IPS-20b (cell line): ENCODE measurements around the gene CTRB1.
"Not testable (repeated sequence)": the region's sequence is repeated elsewhere in the genome, so short reads cannot be mapped to it uniquely, and the experiment has no call there.

Experiments
- H3K27ac ChIP-seq: one replicate; pipeline ENCODE4 v1.5.1; 2013; ENCODE audit warnings: low read length
- H3K27me3 ChIP-seq: 2 replicates; pipeline ENCODE4 v1.6.1; 2013; ENCODE audit warnings: mild to moderate bottlenecking, low read length, inconsistent platforms; ENCODE audit not compliant: insufficient read depth
- H3K36me3 ChIP-seq: 2 replicates; pipeline ENCODE4 v1.6.1; 2013; ENCODE audit warnings: low read depth, mild to moderate bottlenecking, inconsistent platforms, low read length, moderate library complexity; ENCODE audit not compliant: insufficient read depth
- H3K4me1 ChIP-seq: 2 replicates; pipeline ENCODE4 v1.6.1; 2013; ENCODE audit warnings: mild to moderate bottlenecking, control low read depth, inconsistent platforms, low read length, moderate library complexity; ENCODE audit not compliant: insufficient read depth
- H3K4me3 ChIP-seq: 2 replicates; pipeline ENCODE4 v1.5.1; 2013; ENCODE audit warnings: mild to moderate bottlenecking, low read length, inconsistent platforms
- H3K9ac ChIP-seq: 2 replicates; pipeline ENCODE4 v1.6.1; 2013; ENCODE audit warnings: low read depth, mild to moderate bottlenecking, inconsistent platforms, low read length, moderate library complexity
- H3K9me3 ChIP-seq: 2 replicates; pipeline ENCODE4 v1.6.1; 2013; ENCODE audit warnings: mild to moderate bottlenecking, low read depth, low read length, inconsistent platforms; ENCODE audit not compliant: insufficient read depth

CTRB1 gene

DNA sequence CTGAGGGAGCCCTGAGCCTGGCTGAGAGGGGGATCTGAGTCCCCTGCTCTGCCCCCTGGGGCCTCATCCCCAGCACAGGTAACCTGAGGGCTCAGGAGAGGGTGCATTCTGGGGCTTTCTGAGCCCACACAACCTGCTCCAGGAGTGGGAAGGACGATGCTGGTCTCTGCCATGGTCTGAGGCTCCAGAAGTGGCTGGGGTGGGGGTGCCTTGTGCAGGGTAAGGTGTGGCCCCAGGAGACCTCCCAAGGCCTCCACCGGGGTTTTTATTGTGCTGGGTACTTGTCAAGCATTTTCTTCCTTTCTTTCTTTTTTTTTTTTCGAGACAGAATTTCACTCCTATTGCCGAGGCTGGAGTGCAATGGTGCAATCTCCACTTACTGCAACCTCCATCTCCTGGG lies 300 bp downstream of the CTRB1 start:
- Histone ChIP-seq H3K4me1 (no peaks in the 10 kb centered on the region), H3K9me3 (no peaks in the 10 kb centered on the region), H3K27me3 (no peaks in the 10 kb centered on the region), H3K9ac (no peak overlapping the region), H3K27ac (no peak overlapping the region), H3K4me3 (no peak overlapping the region), H3K36me3 (no peaks in the 10 kb centered on the region)

DNA sequence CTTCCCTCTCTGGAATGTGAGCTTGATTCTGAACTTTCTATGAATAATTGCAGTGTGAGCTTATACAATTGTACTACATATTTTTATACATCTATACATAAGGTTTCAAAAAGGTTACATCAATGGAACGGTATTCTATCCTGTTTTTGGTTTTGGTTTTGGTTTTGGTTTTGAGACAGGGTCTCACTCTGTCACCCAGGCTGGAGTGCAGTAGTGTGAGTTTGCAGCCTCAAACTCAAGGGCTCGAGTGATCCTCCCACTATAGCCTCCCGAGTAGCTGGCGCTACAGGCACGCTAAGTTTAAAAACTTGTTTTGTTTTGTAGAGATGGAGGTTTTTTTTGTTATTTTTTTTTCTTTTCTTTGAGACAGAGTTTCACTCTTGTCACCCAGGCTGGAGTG lies 1.1 kb downstream of the CTRB1 start:
- Histone ChIP-seq H3K27me3 (no peaks in the 10 kb centered on the region), H3K4me3 (no peak overlapping the region), H3K4me1 (no peaks in the 10 kb centered on the region), H3K9me3 (no peaks in the 10 kb centered on the region), H3K9ac (no peak overlapping the region), H3K36me3 (no peaks in the 10 kb centered on the region), H3K27ac (no peak overlapping the region)

DNA sequence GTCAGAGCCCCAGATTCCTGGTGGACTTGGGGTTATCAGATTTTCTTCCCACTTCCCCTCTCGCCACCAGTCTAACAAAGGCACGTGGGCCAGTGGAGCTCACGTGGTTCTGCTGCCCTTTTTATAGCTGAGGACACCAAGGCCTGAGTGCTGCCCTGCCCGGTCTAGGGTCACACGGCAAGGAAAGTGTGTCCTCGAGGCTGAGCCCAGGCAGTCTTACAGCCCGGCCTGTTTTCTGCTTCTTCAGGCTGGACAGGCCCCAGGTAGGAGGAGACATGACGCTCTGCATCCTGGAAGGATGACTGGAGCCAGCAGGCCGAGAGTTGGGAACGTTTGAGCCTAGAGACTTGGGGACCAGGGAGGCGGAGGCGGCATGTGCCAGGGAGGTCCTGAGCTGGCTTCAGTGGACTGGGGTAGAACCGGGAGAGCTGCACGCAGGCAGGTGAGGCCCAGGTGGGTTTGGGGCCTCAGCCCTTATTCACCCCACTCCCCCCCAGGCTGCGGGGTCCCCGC lies 3.5 kb downstream of the CTRB1 start:
- Histone ChIP-seq H3K4me1 (no peaks in the 10 kb centered on the region), H3K9me3 (no peaks in the 10 kb centered on the region), H3K9ac (no peak overlapping the region), H3K4me3 (no peak overlapping the region), H3K36me3 (no peaks in the 10 kb centered on the region), H3K27me3 (no peaks in the 10 kb centered on the region), H3K27ac (no peak overlapping the region)

DNA sequence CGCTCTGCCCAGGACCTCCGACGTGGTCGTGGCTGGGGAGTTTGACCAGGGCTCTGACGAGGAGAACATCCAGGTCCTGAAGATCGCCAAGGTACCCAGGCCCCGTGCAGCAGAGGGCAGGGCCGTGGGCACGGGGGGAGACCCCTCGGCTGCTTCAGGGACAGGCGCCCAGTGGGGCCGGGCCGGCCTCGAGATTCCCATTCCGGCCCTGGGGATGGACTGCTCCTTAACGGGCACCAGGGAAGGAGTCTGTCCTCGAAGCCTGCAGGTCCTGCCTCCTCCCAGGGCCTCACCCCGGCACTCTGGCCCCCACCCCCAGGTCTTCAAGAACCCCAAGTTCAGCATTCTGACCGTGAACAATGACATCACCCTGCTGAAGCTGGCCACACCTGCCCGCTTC lies 4.3 kb downstream of the CTRB1 start:
- not testable (repeated sequence) for H3K27me3 ChIP-seq, H3K9me3 ChIP-seq, H3K4me3 ChIP-seq, H3K27ac ChIP-seq, H3K36me3 ChIP-seq, H3K4me1 ChIP-seq, H3K9ac ChIP-seq

DNA sequence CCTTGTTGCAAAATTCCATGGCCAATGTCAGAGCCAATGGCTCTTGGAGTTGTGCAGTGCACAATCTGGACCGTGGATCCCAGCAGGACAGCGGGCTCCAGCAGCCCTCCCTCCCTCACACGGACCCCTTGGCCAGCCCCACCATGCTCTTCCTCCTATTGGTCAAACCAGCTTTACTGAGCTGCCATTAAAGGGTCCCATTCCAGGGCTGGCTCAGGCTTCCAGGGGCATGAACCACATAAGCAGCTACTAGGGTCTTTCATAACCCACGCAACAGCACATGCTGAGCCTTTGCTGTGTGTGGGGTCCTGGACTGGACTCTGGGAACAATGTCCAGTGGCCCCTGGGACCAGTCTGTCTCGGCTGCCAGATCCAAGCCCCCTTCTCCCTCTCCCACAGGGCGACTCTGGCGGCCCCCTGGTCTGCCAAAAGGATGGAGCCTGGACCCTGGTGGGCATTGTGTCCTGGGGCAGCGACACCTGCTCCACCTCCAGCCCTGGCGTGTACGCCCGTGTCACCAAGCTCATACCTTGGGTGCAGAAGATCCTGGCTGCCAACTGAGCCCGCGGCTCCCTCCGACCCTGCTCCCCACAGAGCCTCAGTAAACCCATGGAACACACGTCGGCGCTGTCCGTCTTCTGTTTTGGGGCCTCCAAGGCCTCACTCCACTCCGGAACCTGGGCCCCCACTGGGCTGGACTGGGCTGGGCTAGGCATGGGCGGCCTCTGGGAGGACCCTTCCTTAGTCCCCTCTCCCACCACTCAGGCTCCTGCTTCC lies 5.7 kb downstream of the CTRB1 start:
- H3K9me3 ChIP-seq, result no peaks in the 10 kb centered on the region
- H3K9ac ChIP-seq, result no peak overlapping the region
- H3K4me3 ChIP-seq, result no peak overlapping the region
- no peak overlapping the region for H3K27ac ChIP-seq
- H3K36me3 ChIP-seq, result peaks cover 13% of the 10 kb centered on the region
- no peaks in the 10 kb centered on the region for H3K4me1 ChIP-seq
- no peaks in the 10 kb centered on the region for H3K27me3 ChIP-seq

DNA sequence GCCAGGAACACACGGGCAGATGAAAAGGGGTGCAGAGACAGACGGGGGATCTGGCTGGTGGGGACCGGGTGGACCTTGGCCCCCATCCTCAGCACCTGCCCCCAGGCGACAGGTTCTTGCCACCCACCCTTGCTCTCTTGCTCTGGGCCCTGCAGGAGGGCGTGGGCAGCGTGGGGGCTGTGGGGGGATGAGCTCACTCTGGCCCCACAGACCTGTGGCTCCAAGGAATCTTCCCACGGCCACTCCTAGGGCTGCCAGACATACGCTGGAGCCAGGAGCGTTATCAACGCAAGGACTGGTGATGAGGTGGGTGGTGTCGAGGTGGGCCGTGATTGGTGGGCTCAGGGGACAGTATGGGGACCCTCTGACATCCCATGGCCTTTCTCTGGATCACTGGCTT lies 6.3 kb downstream of the CTRB1 start:
- H3K4me1 ChIP-seq, result no peaks in the 10 kb centered on the region
- H3K9me3 ChIP-seq, result no peaks in the 10 kb centered on the region
- H3K4me3 ChIP-seq, result no peak overlapping the region
- no peak overlapping the region for H3K9ac ChIP-seq
- no peak overlapping the region for H3K27ac ChIP-seq
- no peaks in the 10 kb centered on the region for H3K27me3 ChIP-seq
- peaks cover 19% of the 10 kb centered on the region for H3K36me3 ChIP-seq

DNA sequence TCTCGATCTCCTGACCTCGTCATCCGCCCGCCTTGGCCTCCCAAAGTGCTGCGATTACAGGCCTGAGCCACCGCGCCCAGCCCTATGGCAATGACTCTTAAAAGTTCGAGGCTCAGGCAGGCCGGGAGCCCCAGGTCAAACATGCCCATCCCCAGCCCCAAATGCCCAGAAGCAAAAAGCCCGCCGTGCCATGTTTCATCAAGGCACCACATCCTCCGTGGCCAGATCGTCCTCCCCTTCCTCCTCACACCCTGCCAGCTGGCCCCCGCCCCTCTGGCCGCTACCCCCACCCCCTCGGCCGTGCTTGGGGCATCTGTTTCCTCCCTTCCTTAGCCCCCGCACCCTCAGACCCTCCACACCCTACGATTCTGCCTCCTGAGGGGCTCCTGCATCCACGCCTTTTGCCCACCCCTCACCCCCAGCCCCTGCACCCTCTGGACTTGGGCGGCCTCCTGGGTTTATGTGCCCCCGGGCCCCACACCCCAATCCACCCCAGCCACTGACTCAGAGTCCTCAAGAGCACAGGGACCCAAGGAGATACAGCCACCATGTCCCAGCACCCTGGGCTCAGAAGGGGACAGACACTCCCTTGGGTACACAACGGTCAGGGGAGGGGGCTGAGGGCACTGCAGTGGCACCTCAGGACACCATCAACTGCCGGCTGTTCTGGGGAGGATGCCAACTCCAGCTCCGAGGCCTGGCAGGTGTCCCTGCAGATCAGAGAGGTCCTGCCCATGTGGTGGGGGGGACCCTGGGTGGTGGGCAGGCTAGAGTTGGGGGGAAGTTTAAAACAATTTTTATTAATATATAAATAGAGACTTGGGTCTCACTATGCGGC lies 7.1 kb downstream of the CTRB1 start:
- no peaks in the 10 kb centered on the region for H3K27me3 ChIP-seq
- H3K4me3 ChIP-seq, result no peak overlapping the region
- no peaks in the 10 kb centered on the region for H3K9me3 ChIP-seq
- peaks cover 26% of the 10 kb centered on the region for H3K36me3 ChIP-seq
- H3K27ac ChIP-seq, result no peak overlapping the region
- no peak overlapping the region for H3K9ac ChIP-seq
- no peaks in the 10 kb centered on the region for H3K4me1 ChIP-seq

DNA sequence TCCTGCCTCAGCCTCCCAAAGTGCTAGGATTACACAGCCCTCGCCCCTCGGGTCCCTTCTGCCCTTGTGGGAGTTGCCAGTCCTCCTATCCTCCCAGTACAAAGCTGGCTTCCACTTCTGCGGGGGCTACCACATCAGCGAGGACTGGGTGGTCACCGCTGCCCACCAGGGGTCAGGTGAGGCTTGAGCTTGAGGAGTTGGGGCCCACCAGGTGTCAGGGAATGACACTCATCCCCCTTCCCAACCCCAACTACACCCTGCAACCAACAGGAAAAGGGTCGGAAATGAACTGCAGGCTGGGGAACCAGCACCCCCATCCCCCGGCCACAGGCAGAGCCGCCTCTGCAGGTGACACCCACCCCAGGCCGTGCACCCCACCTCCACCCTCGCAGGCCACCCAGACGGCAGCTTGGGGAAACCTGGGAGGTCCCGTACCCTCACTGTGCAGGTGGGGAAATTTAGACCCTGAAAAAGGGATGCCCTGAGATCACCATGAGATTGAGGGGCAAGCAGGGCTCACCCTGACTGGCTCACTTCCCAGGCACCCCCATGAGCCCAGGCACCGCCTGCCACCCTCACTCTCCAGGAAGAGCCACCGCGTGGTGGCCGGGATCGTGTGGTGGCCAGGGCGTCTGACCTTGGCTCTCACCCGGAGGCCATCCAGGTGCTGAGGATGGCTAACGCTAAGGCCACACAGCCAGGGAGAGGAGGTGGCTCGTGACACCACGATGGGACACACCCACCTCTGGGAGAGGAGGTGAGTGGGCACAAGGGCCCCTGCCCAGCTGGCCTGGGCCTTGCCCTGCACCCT lies 8.0 kb downstream of the CTRB1 start:
- peaks cover 33% of the 10 kb centered on the region for H3K36me3 ChIP-seq
- no peak overlapping the region for H3K9ac ChIP-seq
- no peaks in the 10 kb centered on the region for H3K4me1 ChIP-seq
- no peak overlapping the region for H3K27ac ChIP-seq
- H3K4me3 ChIP-seq, result no peak overlapping the region
- H3K27me3 ChIP-seq, result no peaks in the 10 kb centered on the region
- no peaks in the 10 kb centered on the region for H3K9me3 ChIP-seq

DNA sequence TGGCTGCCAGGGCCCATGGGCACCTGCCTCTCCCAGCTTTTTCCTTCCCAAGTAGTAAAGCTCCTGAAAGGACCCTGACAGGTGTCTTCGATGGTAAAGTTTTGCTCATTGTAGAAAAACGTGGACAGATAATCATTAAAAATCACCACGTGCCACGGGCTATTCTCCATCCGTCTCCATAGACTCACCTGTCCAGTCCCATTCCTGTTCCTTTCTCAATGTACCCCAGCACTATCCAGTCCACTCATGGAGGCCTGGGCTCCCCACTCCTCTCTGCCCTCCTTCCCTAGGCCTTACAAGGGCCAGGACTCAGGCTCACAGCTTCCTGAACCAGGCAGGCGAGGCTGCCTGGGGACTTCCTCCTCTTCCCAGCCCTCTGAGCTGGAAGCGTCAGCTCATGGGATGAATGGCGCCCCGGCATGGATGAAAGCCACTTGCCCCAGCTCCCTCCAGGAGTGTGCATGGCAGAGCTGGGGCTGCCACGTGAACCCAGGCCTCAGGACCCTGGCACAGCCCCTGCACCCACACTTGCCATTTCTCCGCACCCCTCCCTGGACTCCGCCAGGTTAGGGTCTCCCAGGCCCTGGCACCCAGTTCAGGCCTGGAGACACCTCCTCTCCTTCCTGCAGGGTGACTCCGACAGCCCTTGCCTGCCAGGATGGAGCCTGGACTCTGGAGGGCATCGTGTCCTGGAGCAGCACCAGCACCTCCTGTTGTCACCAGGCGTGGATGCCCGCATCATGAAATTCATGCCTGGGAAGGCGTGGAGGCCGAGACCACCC lies 8.8 kb downstream of the CTRB1 start:
- Histone ChIP-seq H3K27ac (no peak overlapping the region), H3K36me3 (peaks cover 38% of the 10 kb centered on the region)

DNA sequence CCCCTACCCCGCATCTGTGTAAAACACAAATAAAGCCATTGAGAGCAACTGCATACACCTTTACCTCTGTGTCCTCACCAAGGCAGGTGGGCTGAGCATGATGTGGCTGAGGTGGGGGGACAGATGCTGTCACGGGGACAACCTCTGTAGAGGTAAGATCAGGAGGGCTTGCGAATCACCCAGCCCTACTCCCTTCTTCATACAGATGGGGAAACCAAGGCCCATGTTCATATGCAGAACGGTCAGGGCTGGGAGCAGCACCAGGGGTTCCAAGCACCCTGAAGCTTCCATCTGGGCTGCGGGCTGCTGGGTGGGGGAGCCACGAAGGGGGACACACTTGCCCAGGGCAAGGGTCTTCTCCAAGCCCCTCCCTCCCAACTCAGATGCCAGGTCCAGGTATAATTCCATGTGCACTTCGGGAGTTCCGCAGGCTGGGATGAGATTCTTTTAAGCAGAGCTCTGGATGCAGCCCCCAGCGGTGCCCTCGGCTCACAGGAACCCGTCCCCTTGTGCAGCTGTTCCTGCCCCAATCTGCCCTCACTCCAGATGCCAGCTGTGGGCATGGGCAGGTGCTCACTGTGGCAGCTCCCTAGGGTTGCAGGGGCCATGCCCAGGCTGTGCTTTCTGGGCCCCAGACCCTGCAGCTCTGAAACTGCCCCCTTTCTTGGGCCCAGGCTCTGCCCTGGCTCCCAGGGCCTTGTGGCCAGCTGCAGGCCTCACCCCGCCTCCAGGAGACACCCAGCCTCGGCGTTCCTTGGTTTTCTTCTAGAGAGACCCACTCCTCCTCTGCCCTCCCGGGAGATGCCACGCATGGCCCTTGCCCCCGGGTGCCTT lies 9.6 kb downstream of the CTRB1 start:
- H3K9me3 ChIP-seq, result no peaks in the 10 kb centered on the region
- peaks cover 46% of the 10 kb centered on the region for H3K36me3 ChIP-seq
- H3K4me3 ChIP-seq, result no peak overlapping the region
- H3K9ac ChIP-seq, result no peak overlapping the region
- no peak overlapping the region for H3K27ac ChIP-seq
- H3K27me3 ChIP-seq, result no peaks in the 10 kb centered on the region
- no peaks in the 10 kb centered on the region for H3K4me1 ChIP-seq

More for the DNA sequence above, 8.8 kb downstream of the CTRB1 start:
- Histone ChIP-seq H3K9me3 (no peaks in the 10 kb centered on the region), H3K27me3 (no peaks in the 10 kb centered on the region), H3K9ac (no peak overlapping the region), H3K4me3 (no peak overlapping the region), H3K4me1 (no peaks in the 10 kb centered on the region)
